ENCODE data around the gene SUSD2.

Gene SUSD2

DNA sequence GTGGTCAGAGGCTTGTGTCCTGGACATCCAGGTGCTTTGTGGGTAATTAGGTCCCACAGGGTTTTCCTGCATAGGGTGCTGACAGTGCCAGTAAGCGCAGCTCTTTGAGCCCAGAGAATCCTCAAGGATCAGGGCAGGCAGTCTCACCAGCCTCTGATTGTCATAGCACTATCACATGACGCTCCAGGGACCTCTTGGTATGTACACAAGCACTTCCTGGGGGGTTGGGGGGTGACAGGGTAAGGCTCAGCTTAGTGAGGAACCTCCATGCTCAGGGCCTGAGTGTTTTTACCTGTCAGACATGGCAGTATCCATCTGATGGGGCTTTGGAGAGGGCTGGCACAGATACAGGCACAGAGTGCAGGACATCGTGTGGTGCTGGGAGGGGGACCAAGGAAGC is 27.9 kb upstream of the SUSD2 start:
- DNase-seq = no peak

DNA sequence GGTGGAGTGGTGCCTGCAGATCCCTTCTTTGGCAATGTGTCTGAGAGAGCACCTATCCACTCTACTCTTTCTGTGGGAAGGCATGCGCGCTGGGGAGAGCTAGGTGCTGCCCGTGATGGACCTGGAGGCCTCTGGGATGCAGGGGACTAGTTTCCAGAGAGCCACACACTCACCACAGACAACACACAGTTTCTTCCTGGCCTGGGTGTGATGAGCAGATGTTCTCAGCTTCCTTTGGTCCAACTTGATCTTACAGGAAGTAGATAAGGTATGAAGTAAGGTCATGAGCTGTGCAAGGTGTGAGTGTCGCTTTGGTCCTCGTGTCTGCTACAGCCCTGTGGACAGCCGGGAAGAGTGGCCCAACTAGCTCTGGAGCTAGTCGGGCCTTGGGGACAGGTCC is 27.3 kb upstream of the SUSD2 start:
- DNase-seq = no peak

DNA sequence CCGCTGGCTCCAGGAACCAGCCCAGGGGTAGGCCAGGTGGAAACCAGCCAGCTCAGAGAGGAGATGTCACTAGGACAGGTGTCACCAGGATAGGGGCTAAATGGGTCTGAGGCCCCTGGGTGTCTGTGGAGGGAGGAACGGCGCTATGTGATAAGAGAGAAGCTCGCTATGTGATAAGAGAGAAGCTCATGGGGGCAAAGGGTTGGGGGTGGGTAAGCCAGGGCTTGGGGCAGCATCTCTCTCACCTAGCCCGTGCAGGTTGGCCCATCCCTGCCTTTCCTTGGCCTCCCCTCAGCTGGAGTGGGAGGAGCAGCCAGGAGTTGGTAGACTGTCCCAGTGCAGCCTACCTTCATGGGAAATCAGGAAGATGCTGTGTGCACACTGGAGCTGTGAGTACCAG is 26.5 kb upstream of the SUSD2 start:
- DNase-seq = no peak

DNA sequence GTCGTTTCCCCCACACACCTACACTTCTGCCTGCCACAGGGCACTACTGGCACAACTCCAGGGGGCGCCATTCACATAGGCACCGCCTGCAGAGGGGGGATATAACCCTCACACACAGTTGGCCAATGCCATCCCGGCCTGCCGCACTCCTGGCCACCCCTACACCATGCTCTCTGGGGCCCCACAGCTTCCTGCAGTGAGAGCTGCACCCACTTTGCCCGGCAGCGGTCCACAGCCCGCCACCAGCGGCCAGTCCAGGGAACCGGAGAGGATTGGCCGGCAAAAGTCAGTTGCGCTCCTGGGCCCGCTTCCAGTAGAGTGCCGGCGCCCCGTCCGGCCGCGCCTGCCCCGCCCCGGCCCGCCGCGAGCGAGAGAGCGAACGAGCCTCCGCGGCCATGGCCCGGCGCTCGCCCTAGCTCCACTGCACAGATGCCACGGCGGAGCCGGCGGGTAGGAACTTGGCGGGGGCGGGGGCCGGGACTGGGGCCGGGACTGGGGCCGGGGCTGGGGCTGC is 25.6 kb upstream of the SUSD2 start:
- peak; percentile 28 to 44 for DNase-seq

DNA sequence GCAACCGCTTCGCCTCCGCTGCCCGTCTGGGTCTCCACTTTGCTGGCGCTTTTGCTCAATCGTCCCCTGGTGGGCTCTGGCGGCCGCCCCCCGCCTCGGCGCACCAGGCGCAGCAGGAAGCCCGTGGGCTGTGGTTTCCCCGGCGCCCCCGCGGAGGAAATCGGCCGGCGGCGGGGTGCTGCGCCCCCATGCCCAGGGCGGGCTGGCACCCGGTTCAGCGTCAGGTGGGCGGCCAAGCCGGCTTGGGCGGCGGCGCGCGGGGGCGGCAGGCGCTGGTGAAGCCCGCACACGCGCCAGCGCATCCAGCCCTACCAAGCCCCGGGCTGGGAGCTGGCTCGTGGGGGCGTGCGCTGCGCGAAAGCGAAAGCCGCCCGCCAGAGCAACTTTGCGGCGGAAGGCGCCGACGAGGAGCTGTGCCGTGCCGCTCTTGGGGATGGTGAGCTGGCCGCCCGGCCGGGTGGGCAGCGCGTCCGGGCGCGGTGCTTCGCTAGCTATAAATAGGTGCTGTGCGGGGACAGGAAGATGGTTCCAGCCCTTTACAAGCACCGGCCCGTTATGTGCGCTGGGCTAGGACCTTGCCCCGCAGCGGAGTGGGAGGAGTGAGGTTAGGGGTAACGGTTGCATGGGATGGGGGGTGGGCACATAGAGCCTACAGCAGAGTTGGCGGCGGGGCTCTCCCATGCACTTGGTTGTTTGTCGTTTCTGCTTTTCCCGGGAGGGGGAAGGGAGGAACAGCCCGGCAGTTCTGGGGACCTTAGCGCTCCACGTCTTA is 25.0 kb upstream of the SUSD2 start:
- DNase-seq = peak; percentile 45 to 57

DNA sequence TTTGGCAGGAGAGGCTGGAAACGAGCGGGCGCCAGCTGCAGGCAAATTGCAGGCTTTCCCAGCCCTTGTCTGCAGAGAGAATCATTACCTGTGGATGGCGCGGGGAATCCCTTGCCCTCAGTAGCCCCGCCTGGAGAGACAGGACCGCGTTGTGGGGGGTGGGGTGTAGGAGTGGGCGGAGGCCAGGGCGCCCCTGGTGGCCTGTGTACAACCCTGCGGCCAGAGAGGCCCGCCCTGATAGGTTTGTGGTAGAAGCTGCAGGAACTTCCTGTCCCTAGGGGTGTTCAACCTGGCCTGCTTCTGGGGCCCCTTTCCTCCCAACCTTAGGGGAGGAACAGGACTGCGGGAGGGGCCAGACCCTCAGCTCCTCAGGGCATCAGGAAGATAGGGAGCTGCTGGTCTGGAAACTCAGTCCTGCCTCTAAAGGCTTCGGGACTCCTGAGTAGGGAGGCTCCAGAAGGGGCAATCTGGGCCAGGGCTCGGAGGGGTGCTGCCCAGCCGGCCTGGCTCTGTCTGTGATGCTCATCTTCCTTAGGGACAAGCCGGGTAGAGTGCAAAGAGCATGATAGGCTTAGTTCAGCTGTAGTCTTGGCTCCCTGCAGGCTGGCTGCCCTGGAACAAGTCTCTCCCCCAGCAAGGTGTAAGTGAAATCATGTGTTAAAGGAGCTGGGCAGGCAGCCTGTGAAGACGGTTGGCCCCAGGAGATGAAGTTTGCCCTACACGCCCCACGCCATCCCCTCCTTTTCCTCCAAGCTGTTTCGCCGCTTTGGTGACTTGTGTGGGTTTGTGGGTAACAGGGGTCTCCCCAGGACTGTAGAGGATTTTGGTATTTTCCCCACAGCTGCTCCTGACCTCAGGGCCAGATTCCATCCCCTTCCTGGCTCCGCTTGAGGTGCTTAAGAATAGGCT is 24.1 kb upstream of the SUSD2 start:
- DNase-seq = peak; percentile 67 to 75

DNA sequence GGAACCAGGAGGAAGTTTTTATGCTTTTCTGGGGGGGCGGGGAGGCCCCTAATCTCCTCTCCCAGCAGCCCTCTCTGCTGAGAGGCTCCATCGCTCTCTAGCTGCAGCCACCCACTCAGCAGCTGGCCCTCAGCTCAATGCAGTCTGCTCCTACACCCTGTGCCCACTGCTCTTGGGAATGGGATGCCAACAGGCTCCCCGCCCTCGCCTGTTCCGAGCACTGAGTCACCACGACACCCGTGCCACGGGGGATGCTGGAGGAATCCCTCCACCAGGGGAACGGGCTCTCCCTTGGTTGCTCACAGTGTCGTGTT is 23.5 kb upstream of the SUSD2 start:
- no peak for DNase-seq

DNA sequence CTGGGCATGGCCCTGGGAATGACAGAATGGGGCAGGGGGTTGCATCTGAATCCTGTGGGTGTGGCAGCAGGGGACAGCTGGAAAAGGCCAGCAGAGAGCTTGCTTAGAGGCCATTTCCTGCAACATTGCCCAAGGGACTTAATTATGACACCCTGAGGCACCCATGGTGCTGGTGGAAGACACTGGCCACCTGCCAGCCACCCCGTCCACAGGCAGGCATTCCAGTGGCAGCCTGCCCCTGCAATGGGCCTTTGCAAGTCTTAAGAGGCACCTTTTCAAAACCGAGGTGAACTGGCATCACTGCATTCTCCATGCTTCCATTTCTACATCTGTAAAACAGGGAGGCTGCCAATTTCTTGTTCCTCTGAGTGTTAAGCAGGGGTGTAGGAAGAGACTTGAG is 21.6 kb upstream of the SUSD2 start:
- no peak for DNase-seq

DNA sequence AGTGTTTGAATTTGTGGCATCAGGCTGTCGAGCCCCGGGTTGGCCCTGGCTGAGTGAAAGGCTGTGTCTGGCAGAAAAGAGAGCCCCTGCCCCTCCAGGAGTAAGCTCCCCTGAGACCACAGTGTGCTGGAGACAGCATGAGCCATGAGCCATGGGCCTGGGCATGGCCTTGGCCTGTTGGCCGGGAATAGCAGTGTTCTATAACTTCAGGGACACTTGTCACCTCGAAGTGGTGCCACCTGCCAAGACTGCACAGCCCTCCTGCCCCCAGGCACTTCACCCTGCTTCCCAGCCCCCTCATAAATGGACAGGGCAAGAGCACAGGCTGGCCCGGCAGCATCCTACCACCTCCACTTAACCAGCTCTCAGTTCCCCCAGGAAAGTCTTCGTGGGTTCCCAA is 20.7 kb upstream of the SUSD2 start:
- no peak for DNase-seq

DNA sequence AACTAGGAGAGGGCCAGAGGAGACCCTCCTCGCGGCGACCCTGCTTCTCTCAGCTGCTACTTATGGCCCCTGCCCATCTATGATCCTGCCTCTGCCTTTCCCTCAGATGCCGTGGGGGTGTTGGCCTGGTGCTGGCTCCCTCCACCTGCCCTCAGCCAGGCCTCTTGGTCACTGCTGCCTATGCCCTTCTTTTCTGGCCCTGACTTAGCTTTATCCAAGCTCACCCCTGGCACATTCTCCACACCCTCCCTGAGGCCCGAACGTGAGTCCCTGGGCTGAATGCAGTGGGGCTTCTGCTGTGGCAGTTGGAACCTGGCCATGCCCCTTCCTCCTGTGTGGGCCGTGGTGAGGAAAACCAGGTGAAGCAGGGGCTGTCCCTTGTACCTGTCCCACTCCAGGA is 19.8 kb upstream of the SUSD2 start:
- no peak for DNase-seq

DNA sequence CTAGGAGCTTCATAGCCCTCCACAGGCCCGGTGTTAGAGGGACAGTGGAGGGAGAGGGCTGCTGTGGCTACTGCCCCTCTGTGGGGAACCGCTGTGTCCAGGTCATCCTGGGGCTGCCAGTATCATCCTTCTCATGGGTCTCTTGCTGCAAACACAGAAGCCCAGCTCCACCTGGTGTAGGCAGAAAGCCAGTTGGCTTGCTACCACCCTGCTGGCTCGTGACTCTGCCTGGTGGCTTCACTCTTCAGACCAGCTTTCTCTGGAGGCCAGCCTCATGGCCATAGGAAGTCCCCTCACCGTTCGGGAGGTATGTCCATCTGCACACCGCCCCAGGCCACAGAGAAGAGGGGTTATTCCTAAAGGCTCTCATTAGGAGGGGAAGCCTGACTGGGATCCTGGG is 19.4 kb upstream of the SUSD2 start:
- no peak for DNase-seq

DNA sequence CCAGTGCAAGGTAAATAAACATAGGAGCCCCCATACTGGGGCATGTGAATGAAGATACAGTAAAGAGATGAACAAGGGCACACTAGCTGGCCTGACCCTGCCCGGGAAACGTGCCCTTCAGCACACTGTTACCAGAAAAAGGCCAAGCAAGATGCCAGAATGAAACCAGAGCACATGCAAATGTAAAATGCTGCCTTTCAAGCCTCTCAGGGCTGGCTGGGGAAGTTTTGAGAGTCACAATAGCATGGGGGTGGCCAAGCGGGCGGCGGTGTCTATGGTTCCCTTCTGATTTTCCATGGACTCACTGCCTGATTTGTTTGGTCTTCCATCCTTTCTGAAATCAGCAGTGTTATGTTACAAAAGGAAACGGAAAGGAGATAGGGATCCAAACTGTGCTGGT is 18.9 kb upstream of the SUSD2 start:
- no peak for DNase-seq

DNA sequence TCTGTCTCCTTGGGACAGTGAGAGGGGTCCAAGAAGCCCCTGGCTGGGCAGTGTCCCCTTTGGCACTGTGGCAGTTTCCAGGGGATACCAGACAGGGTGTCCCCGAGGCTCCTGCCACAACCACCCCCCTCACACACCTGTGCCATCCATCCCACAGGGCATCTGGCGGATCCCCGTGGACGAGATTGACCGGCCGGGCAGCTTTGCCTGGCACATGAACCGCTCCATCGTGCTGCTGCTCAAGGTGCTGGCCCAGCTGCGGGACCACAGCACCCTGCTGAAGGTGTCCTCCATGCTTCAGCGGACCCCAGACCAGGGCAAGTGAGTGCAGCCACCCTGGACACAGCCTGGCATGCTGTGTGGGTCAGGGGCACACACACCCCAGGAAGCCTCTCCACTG is 17.0 kb upstream of the SUSD2 start:
- DNase-seq = no peak

DNA sequence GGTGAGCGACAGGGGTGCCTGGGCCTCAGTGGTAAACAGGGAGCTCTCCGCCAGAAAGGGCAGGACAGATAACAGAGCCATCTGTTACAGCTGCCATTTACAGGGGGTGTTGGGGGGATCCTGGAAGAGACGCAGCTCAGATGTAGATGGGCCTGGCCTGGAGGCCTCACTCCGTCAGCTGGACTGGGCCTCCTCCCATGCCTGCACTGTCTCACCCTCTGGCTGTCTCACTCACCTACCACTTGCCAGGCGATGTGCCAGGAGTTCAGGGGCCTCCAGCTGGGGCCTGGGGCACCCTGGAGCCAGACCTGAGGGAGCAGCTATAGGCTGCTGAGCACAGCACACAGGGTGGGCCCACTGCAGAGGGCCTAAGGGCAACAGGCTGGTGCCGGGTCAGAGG is 16.3 kb upstream of the SUSD2 start:
- no peak for DNase-seq

DNA sequence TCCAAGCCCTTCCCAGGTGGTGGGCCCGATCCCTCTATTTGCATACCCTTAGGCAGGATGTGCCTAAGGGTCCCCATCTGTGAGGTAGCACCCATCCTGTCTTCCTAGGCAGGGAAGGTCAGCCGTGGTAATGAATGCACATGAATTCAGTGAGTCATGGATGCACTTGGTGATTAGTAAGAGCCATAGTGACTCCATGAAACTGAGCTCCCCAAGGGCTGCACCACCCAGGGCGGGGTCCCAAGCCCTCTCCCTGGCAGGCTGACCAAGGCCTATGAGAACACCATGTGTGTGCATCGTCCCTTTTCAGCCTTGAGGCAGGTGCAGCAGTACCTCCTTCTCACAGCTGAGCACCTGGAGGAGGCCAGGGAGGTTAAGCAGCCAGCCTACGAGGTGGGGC is 15.6 kb upstream of the SUSD2 start:
- no peak for DNase-seq

DNA sequence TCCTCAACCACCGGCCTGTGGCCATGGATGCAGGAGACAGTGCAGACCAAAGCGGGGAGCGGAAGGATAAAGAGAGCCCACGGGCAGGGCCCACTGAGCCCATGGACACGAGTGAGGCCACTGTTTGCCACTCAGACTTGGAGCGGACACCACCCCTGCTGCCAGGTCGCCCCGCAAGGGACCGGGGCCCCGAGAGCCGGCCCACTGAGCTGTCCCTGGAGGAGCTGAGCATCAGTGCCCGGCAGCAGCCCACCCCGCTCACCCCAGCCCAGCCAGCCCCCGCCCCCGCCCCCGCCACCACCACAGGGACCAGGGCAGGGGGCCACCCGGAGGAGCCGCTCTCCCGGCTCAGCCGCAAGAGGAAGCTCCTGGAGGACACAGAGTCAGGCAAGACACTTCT is 14.5 kb upstream of the SUSD2 start:
- DNase-seq = no peak

DNA sequence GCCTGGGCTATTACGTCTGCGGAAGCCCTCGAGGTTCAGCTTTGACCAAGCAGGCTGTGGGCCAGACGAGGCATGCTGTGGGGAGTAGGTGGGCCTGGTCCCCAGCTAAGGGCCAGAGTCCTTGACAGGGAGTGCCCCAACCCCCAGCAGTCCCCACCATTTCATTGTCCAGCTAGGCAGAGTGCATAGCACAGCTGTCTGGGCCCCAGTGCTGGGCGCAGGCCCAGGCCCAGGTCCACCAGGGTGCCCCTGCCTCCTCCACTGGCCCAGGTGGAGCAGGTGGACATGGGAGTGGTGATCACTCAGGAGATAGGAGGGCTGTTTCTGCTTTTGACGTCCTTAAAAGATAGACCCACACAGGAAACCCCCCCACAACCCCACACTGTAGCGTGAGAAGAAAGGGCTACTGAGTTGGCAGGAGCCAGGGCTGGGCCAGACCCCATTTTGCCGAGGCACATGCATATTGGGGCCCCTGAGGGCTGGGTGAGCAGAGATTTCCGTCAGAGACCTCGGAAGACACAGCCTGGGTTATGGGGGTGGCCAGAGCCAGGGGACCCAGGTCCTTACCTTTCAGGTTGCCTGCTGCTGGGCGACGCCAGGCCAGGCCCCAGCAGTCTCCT is 11.7 kb upstream of the SUSD2 start:
- no peak for DNase-seq

DNA sequence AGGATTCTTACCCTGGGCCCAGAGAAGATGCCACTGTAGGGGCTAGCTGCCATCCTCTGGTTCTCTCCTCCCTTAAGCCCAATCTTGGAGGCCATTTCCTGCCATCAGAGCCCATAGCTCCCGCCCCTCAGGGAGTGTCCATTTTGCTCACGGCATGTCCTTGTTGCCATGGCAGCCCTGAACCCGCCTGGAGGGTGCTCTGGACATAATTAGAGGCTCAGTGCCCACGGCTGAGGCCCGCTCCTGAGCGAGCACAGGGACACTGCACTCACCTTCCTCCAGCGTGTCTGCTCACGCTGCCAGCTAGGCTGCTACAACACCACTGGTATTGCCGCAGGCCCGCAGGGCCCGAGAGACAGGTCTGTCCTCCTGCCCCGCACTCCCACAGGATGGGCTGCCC is 11.1 kb upstream of the SUSD2 start:
- no peak for DNase-seq

DNA sequence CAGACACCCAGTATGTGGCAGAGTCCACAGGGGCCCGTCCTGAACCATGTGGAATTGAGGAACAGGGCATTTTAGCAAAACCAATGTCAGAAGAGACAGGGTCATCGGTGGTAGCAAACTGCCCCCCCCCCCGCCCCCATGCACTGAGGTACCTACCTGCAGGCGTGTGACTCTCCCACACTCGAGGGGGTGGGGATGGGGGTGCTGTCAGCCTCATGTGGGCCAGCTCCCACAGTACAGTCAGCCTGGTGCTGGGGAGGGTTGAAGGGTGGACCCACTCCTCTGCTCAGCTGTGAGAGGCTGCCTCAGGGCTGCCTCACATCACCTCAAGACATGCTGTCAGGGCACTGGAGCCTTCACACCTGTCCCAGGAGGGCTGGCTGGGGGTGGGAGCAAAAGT is 10.7 kb upstream of the SUSD2 start:
- no peak for DNase-seq

DNA sequence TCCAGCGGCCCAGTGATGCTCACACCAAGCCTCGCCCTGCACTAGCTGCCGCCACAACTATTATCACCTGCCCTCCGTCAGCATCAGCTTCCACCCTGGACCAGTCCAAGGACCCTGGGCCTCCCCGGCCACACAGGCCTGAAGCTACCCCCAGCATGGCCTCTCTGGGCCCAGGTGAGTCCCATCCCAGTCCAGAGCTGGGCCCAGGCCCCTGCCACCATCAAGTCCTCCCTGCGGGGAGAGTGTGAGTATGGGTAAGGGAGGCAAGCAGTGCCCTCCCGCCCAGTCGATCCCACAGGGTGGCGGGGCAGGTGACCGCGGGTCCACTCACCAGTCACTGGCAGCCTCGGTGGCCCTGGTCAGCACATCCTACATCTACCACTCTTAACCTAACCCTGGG is 9.5 kb upstream of the SUSD2 start:
- DNase-seq = no peak

DNA sequence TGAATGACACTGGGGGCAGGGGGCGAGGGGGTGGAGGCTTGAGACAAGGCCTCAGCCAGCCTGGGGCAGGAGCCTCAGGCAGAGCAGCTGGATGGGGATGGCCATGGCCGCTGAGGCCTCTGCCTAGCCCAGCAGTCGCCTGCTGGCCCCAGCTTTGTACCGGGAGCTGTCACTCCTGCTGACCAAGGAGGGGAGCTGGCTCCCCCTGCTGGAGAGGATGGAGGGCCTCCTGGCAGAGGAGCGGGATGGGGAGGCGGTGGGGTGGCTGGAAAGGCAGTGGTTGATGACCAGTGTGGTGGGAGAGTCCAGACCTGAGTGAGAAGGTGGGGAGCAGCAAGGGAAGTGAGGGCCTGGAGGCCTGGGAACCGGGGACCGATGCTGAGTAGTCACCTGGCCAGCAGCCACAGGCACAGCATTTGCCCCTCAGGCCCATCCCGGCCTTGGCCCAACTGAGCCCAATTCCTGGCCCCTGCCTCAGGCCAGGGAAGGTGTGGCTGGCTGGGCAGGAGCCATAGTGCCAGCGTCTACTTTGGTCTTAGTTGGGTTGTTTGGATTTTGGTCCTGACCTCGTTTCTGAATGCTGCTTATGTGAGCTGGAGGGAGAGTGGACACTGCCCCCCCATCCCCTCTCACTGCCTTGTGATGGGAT is 6.0 kb upstream of the SUSD2 start:
- peak; percentile 53 to 63 for DNase-seq

DNA sequence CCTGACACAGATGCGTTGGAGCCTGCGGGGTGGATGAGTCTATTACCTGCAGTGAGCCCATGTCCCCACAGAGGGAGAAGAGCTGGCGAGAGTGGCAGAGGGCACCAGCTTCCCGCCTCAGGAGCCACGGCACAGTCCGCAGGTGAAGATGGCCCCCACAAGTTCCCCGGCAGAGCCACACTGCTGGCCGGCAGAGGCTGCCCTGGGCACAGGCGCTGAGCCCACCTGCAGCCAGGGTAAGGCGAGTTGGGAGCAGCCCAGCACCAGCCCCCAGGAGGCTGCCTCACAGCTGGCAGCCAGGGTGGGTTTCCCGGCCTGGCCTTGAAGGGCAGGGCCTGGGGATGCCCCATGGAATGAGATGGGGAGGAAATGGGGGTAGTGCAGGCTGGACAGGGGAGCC is 5.2 kb upstream of the SUSD2 start:
- no peak for DNase-seq

DNA sequence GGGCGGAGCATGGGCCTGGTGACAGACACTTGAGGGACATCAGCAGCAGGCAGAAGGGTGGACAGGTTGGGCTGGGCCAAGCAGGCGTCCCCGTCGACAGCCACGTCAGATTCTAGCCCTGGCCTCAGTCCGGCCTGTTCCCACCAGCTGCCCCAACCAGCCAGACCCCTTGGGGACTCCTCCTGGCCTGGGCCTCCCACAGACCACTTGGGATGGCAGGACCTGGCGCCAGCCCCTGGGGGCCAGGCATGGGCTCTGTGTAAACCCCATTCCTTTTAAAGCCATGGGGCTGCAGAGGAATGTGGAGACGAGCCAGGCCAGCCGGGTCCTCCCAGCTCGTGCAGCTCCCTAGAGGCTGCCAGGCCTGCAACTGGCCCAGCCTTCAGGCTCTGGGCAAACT is 4.7 kb upstream of the SUSD2 start:
- no peak for DNase-seq

Data from stimulated activated CD4-positive, alpha-beta T cell treated with anti-CD3 and anti-CD28 coated beads, Interleukin-2, amount 100 ng/mL, for 48 hours (primary cell).